Measurements from ENCODE around the gene NT5DC1.
A peak's percentile ranks its signal among the peaks of the same experiment; 100 is the strongest.

NT5DC1 gene

GRCh38 chr6:116267836-116268588 lies 167.4 kb downstream of the NT5DC1 start:
- Histone ChIP-seq H3K4me3 (ENCODE audit: low read depth in 1 of 2, low read length in 1 of 2) (no peak overlapping the region), H3K27ac (no peak overlapping the region), H3K9me3 (no peaks in the 10 kb centered on the region), H3K36me3 (peaks cover under 1% of the 10 kb centered on the region), H3K27me3 (no peaks in the 10 kb centered on the region), H3K4me1 (ENCODE audit: control insufficient read depth in 1 of 2, insufficient read depth in 1 of 2, low read depth in 1 of 2, low read length in 1 of 2) (no peaks in the 10 kb centered on the region)
- no peak for TF ChIP-seq CTCF (IDR thresholded peaks at IDR 0.05)

GRCh38 chr6:116268589-116269293 lies 168.1 kb downstream of the NT5DC1 start:
- Histone ChIP-seq H3K27me3 (no peaks in the 10 kb centered on the region), H3K4me3 (ENCODE audit: low read depth in 1 of 2, low read length in 1 of 2) (no peak overlapping the region), H3K9me3 (no peaks in the 10 kb centered on the region), H3K4me1 (ENCODE audit: control insufficient read depth in 1 of 2, insufficient read depth in 1 of 2, low read depth in 1 of 2, low read length in 1 of 2) (no peaks in the 10 kb centered on the region), H3K36me3 (peaks cover 6% of the 10 kb centered on the region), H3K27ac (no peak overlapping the region)
- no peak for TF ChIP-seq CTCF (IDR thresholded peaks at IDR 0.05)

GRCh38 chr6:116271149-116271708 lies 170.6 kb downstream of the NT5DC1 start:
- H3K36me3 ChIP-seq: peaks cover 14% of the 10 kb centered on the region
- no peak for TF ChIP-seq CTCF (IDR thresholded peaks at IDR 0.05)
- H3K4me3 ChIP-seq (ENCODE audit: low read depth in 1 of 2, low read length in 1 of 2): no peak overlapping the region

GRCh38 chr6:116277124-116277523 lies 176.5 kb downstream of the NT5DC1 start:
- Histone ChIP-seq H3K36me3 (peaks cover 14% of the 10 kb centered on the region), H3K9me3 (no peaks in the 10 kb centered on the region), H3K27ac (peak overlapping the region; percentile 68), H3K4me3 (ENCODE audit: low read depth in 1 of 2, low read length in 1 of 2) (peak overlapping the region in 1 of 2 experiments; percentile 87), H3K27me3 (no peaks in the 10 kb centered on the region), H3K4me1 (ENCODE audit: control insufficient read depth in 1 of 2, insufficient read depth in 1 of 2, low read depth in 1 of 2, low read length in 1 of 2) (peaks cover 41 to 43% of the 10 kb centered on the region in 2 experiments)
- no peak for TF ChIP-seq CTCF (IDR thresholded peaks at IDR 0.05)

More at GRCh38 chr6:116271149-116271708, 170.6 kb downstream of the NT5DC1 start:
- Histone ChIP-seq H3K9me3 (no peaks in the 10 kb centered on the region), H3K4me1 (ENCODE audit: control insufficient read depth in 1 of 2, insufficient read depth in 1 of 2, low read depth in 1 of 2, low read length in 1 of 2) (peaks cover 5 to 6% of the 10 kb centered on the region in 2 experiments), H3K27me3 (no peaks in the 10 kb centered on the region), H3K27ac (no peak overlapping the region)

GRCh38 chr6:116278481-116278829 lies 177.8 kb downstream of the NT5DC1 start:
- Histone ChIP-seq H3K4me1 (ENCODE audit: control insufficient read depth in 1 of 2, insufficient read depth in 1 of 2, low read depth in 1 of 2, low read length in 1 of 2) (peaks cover 41 to 43% of the 10 kb centered on the region in 2 experiments), H3K36me3 (peaks cover 8% of the 10 kb centered on the region), H3K27ac (peak overlapping the region; percentile 92), H3K9me3 (no peaks in the 10 kb centered on the region), H3K27me3 (no peaks in the 10 kb centered on the region), H3K4me3 (ENCODE audit: low read depth in 1 of 2, low read length in 1 of 2) (peak overlapping the region; percentile 87 to 89)
- TF ChIP-seq CTCF (IDR thresholded peaks at IDR 0.05): no peak

All from neutrophil (primary cell).